ENCODE results near the gene FCSK.

FCSK gene

DNA sequence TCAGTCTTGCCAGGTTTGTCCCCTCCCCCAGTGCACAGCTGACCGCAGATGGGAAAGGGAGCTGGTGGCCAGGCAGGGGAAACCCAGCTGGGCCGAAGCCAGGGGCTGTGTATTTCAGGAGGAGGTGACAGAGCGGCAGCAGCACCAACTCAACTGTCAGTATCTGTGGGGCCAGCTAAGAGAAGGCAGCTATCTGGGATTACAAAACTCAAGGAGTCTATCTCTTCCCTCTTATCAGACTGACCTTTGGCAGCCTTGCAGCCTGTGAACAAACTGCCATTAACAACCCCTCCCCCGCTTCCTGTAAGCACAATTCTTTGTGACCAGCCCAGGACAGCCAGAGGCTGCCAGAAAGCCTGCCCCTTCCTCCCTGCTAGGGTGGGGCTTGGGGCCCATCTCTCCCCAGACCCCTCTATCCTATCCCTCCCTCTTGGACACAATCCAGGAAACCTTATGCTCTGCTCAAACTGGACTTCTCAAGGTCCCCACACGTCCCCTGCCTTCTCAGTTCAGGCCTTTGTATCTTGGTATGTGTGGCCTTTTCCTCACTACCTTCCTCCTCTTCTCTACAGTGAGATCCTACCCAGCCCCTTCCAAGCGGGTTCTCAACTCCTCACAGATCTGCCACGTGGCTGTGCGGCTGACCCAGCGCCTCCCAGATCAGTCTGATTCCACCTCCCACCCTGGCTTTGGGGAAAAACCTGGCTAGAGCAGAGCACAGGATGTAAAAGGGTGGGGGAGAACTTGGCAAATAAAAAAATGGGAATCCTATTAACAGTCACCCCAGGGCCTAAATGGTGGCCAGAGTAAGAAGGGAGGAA lies 26.0 kb upstream of the FCSK start:
- TF ChIP-seq REST (IDR thresholded peaks at IDR 0.05; ENCODE audit: insufficient replicate concordance, low read depth) = peak; percentile 53
- peak; percentile 49; the same call in 1 of the 2 replicates for TF ChIP-seq SPI1 (IDR thresholded peaks at IDR 0.05; ENCODE audit: borderline replicate concordance, low read depth)
- TF ChIP-seq CTCF (IDR thresholded peaks at IDR 0.05; ENCODE audit: insufficient read depth, low read length) = no peak
- TF ChIP-seq POLR2AphosphoS5 (IDR thresholded peaks at IDR 0.05; ENCODE audit: low read depth) = peak; percentile 95
- TF ChIP-seq GABPA (IDR thresholded peaks at IDR 0.05; ENCODE audit: low read depth) = 0 out of 2 replicates have a peak, but pooled peaks have one; percentile 23
- H3K4me3 ChIP-seq (replicated peaks; ENCODE audit: insufficient read depth, low read length) = no peak overlapping the region

GRCh38 chr16:70429888-70430666 lies 24.3 kb upstream of the FCSK start:
- Histone ChIP-seq H3K27me3 (ENCODE audit: insufficient read depth, poor library complexity, severe bottlenecking) (no peaks in the 10 kb centered on the region), H3K27ac (replicated peaks) (peak overlapping the region; percentile 99), H3K4me3 (replicated peaks; ENCODE audit: insufficient read depth, low read length) (no peak overlapping the region)
- DNase-seq (ENCODE audit: low read depth in 1 of 2, low spot score in 1 of 2) = no peak
- no peak for TF ChIP-seq SPI1 (IDR thresholded peaks at IDR 0.05; ENCODE audit: borderline replicate concordance, low read depth)
- TF ChIP-seq POLR2AphosphoS5 (IDR thresholded peaks at IDR 0.05; ENCODE audit: low read depth) = no peak
- no peak for TF ChIP-seq GABPA (IDR thresholded peaks at IDR 0.05; ENCODE audit: low read depth)
- no peak for TF ChIP-seq REST (IDR thresholded peaks at IDR 0.05; ENCODE audit: insufficient replicate concordance, low read depth)
- no peak for TF ChIP-seq CTCF (IDR thresholded peaks at IDR 0.05; ENCODE audit: insufficient read depth, low read length)

More for the DNA sequence above, 26.0 kb upstream of the FCSK start:
- no peaks in the 10 kb centered on the region for H3K27me3 ChIP-seq (ENCODE audit: insufficient read depth, poor library complexity, severe bottlenecking)
- H3K27ac ChIP-seq (replicated peaks) = peak overlapping the region; percentile 99
- peak; percentile 96 to 99 for DNase-seq (ENCODE audit: low read depth in 1 of 2, low spot score in 1 of 2)

DNA sequence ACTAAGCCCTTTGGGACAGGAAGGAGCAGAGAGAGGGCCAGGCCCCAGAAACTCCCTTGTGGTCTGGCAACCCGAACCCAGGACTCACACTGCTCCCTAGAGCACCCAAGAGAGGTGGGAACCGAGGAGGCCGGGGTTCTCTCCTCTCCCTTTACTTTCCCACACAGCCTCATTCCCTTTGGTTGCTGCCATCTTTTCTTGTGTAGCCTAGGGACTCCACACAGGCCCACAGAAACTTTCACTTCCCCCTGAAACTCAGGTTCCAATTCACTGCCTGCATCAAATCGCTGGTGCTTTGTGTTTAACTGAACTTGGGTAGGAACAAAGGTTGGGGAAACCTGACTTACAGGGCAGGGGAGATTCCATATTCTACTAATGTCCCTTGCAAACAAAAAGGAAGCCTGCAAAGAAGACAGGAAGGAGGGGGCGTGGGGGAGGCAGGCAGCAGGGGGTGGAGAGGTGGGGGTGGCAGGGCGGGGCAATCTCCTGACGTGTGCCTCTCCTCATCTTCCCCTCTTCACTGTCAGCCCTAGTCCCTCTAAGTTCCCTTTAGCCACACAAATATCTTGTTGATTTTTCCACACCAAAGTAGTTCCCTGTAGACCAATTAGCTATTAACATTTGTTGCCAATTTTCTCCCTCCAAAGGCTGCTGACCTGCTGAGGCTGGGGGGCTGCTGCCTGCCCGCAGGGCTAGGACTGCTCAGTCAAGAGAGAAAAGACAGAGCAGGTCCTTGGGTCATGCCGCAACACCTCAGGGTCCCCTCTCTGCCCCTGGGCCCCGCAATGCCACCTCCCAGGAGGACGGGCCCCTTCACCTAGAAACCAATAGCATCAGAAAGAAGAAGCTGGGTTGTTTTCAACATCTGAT lies 23.5 kb upstream of the FCSK start:
- TF ChIP-seq REST (IDR thresholded peaks at IDR 0.05; ENCODE audit: insufficient replicate concordance, low read depth) (no peak), CTCF (IDR thresholded peaks at IDR 0.05; ENCODE audit: insufficient read depth, low read length) (no peak), SPI1 (IDR thresholded peaks at IDR 0.05; ENCODE audit: borderline replicate concordance, low read depth) (no peak; the same call in 1 of the 2 replicates), GABPA (IDR thresholded peaks at IDR 0.05; ENCODE audit: low read depth) (0 out of 2 replicates have a peak, but pooled peaks have one; percentile 13), POLR2AphosphoS5 (IDR thresholded peaks at IDR 0.05; ENCODE audit: low read depth) (peak; percentile 32; the same call in 1 of the 2 replicates)
- Histone ChIP-seq H3K4me3 (replicated peaks; ENCODE audit: insufficient read depth, low read length) (no peak overlapping the region), H3K27ac (replicated peaks) (peak overlapping the region; percentile 99), H3K27me3 (ENCODE audit: insufficient read depth, poor library complexity, severe bottlenecking) (no peaks in the 10 kb centered on the region)
- DNase-seq (ENCODE audit: low read depth in 1 of 2, low spot score in 1 of 2) = peak; percentile 74 to 87
